ENCODE measurements around the gene MECR. TPM values are rescaled to one million over a fixed set of nuclear protein-coding genes. Genes with fewer than 3 reads are reported as not detected.

MECR gene
- total RNA-seq, 2 donors from 2014 or later: 14.3 to 20.6 TPM

- ATAC-seq (no peak), DNase-seq (no peak)
These were observed 26.5 kb upstream of the MECR start for GRCh38 chr1:29256979-29257804.

DNA sequence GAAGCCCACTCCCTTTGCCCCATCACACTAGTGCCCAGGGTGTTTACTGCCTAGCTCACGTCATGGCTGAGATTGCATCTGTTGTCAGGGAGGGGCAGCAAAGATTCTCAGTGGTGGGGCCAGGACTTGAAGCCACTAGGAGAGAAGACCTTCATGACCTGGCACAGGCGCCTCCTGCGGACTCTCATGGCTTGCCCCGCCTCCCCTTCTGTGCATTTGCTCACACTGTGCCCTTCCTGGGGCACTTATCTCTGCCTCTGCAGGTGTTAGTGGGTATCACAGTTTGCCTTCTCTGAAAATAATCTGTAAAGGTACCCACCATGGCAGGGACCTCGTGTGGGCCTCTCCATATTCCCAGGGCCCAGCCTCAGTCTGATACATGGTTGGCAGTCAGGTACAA is 25.7 kb upstream of the MECR start:
- peak; percentile 44 for ATAC-seq
- DNase-seq: no peak
- intact Hi-C loops (cut with DNase I, micrococcal nuclease): no loop called here

More at GRCh38 chr1:29256979-29257804, 26.5 kb upstream of the MECR start:
- intact Hi-C loops (cut with DNase I, micrococcal nuclease): no loop called here

DNA sequence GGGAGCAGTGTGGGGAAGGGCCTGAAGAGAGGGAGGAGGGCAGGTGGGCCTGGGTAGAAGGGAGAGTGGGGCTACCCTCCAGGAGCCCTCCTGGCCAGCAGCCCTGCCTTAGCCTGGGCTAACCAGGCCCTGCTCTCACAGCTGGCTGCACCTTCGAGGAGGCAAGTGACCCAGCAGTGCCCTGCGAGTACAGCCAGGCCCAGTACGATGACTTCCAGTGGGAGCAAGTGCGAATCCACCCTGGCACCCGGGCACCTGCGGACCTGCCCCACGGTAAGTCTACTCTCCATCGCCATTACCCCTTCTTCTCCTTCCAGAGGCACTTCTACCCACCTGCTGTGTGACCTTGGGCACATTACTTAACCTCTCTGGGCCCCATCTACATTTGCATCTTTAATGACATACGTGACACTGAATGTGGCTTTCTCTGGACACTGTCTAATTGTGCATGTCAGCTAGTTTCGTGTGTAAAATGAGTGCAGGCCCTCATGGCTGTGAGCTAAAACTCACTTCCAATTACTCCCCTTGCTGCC is 24.5 kb upstream of the MECR start:
- intact Hi-C loops (cut with DNase I, micrococcal nuclease): no loop called here
- DNase-seq: no peak
- ATAC-seq: no peak

DNA sequence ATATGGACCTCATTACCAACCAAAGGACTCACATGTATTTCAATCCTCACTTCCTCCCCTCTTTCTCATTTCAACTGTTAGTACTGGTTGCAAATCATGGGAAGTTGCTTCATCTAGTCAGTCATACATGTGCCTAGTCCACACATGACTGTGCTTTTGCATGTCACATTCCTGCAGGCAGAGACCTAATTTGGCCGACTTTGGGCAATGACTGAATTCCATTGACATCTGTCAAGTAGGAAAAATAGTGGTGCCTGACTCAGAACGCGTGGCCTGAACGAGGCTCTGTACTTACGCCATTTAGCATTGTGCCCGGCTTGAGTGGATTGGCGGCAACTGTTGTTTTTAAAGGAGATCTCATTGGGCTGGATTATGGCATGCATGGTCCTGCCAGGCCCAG is 23.6 kb upstream of the MECR start:
- ATAC-seq (no peak), DNase-seq (no peak)
- intact Hi-C loops (cut with DNase I, micrococcal nuclease): no loop called here

GRCh38 chr1:29253180-29253579 is 22.4 kb upstream of the MECR start:
- no peak for DNase-seq
- intact Hi-C loops (cut with DNase I, micrococcal nuclease): no loop called here
- no peak for ATAC-seq

DNA sequence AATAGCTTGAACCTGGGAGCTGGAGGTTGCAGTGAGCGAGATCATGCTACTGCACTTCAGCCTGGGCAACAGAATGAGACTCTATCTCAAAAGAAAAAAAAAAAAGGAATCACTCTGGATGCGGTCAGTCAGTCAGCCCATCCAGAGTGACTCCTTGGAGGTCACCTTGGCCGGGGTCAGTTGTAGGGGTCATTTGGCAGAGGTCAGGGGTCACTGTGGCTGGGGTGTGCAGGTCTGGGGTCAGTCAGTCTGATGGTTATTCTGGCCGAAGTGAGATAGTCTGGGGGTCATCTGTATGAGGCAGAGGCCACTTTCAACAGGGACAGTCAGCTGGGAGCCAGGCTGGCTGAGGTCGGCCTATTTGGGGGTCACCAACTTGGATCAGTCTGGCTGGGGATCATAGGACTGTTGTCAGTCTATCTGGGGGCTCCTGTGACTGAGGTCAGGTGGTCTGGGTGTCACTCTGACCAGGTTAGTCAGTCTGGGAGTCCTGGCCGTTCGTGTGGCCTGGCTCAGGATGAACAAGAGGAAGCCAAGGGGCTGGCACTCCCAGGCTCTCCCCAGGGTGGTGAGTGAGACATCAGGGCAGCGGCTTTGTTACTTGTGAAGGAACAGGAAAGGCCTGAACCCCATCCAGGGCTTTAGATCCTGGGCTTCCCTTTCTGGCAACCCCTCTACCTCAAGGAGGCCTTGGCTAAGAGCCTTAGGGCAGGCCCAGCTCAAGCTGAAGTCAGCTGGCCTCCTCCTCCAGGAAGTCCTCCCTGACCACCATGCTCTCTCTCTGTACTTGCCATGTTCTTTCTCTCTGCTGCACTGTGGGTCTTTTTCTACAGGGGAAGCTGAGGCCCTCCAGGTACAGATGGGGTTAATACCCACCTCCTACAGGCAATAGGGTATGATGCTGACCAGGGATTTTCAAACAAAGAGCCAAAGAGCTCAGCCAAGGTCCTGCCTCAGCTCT is 20.7 kb upstream of the MECR start:
- intact Hi-C loops (cut with DNase I, micrococcal nuclease): no loop called here
- ATAC-seq (no peak), DNase-seq (no peak)

- intact Hi-C loops (cut with DNase I, micrococcal nuclease): no loop called here
- DNase-seq (no peak), ATAC-seq (no peak)
These were observed 19.3 kb upstream of the MECR start for GRCh38 chr1:29249951-29250581.

- DNase-seq: no peak
- intact Hi-C loops (cut with DNase I, micrococcal nuclease): no loop called here
- ATAC-seq: no peak
These were observed 18.5 kb upstream of the MECR start for GRCh38 chr1:29249170-29249691.

DNA sequence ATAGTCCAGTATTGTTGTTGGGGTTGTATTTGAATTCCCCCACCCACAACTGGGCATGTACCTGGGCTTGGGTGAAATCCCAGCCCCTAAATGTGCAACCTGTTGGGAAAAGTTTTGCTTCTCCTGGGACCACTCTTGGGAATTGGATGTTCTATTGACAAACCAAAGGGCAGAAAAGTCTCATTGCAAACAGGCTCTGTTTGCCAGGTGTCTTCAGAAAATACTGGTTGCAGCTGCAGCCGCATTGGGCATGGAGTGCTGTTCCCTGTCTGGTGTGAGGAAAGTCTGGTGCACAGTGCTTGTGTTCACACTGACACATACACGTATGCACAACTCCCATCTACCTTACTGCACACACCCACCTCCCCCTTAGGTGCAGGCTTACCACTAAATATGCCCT is 17.7 kb upstream of the MECR start:
- ATAC-seq (no peak), DNase-seq (no peak)
- intact Hi-C loops (cut with DNase I, micrococcal nuclease): no loop called here

GRCh38 chr1:29247571-29248273 is 17.0 kb upstream of the MECR start:
- intact Hi-C loops (cut with DNase I, micrococcal nuclease): no loop called here
- DNase-seq (no peak), ATAC-seq (no peak)

GRCh38 chr1:29247044-29247443 is 16.3 kb upstream of the MECR start:
- no peak for ATAC-seq
- no peak for DNase-seq
- intact Hi-C loops (cut with DNase I, micrococcal nuclease): no loop called here

DNA sequence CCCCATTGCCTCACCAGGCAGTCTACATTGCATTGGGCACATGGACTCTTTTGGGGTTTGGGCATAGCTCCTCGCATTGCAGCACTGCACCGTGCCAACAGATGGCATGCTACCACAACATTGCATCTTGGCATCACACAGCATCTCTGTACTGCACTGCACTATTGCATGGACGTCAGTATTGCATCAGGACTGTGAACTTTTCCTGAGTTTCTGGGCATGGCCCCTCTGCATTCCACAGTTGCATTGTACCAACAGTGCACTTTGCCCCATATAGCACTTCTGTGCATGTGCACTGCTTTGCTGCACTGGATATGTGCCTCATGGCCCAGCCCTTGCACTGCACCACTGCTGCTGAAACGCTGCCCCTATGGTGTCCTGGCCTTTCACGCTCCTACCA is 15.1 kb upstream of the MECR start:
- intact Hi-C loops (cut with DNase I, micrococcal nuclease): no loop called here
- DNase-seq: peak in 1 of 2 donors; percentile 48
- ATAC-seq: peak; percentile 91

GRCh38 chr1:29245261-29245660 is 14.5 kb upstream of the MECR start:
- DNase-seq: no peak
- ATAC-seq: no peak
- intact Hi-C loops (cut with DNase I, micrococcal nuclease): no loop called here

GRCh38 chr1:29243871-29244200 is 13.1 kb upstream of the MECR start:
- ATAC-seq (no peak), DNase-seq (no peak)
- intact Hi-C loops (cut with DNase I, micrococcal nuclease): no loop called here

DNA sequence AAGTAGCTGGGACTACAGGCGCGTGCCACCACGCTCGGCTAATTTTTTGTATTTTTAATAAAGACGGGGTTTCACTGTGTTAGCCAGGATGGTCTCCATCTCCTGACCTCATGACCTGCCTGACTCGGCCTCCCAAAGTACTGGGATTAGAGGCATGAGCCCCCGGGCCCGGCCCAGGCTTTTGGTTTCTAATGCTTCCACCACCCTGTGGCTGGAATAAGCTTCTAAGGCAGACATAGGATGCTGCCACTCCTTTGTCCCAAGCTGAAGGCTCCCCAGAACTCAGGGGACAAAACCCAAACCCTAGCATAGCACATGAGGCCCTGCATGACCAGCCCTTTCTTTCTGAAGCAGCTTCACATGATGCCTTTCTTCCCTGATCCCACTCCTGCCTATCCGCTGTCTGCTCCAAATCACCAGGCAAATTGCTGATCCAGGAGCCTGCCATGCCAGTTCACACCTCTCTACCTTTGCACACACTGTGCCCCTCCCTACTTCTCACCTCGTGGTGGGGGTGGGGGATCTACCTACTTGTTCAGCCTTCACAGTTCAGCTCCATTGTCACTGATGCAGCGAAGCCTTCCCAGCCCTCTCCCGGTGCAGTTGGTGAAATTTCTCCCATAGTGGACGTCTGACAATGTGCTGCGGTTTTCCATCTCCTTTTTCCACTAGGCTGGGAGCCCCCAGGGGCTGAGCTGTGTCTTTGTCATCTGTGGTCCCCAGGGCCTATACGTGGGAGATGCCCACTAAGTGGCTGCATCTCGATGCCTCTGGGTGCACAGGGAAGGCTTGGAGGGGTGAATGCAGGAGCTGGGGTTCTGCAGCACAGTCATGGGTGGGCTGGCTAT is 12.5 kb upstream of the MECR start:
- DNase-seq (no peak), ATAC-seq (no peak)
- intact Hi-C loops (cut with DNase I, micrococcal nuclease): no loop called here

- intact Hi-C loops (cut with DNase I, micrococcal nuclease): no loop called here
- DNase-seq (no peak), ATAC-seq (no peak)
These were observed 10.3 kb upstream of the MECR start for GRCh38 chr1:29240986-29241385.

DNA sequence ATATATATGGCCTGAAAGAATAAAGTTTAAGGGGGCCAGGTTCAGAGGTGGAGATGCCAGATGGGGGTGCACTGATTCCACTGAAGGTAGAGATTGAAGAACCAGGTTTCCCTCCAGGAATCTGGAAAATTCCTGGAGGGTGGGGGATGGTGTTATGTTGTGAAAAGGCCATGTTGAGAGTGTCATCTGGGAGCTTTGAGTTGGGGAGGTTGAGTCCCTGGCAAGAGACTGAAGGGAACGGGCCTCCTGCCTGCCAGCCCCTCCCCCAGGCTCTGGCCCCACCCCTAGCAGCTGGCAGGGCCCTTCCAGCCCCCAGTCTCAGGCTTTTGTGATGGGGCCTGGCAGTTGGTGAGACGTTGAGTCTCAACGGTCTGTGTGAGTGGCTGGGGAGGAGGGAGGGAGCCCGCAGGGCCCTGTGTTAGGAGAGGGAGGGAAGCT is 9.7 kb upstream of the MECR start:
- no peak for ATAC-seq
- intact Hi-C loops (cut with DNase I, micrococcal nuclease): no loop called here
- DNase-seq: no peak

GRCh38 chr1:29239142-29239541 is 8.4 kb upstream of the MECR start:
- ATAC-seq (no peak), DNase-seq (no peak)
- intact Hi-C loops (cut with DNase I, micrococcal nuclease): loop anchor here (10.0 kb wide), 4 partner anchors 846 to 1476 kb away; no protein-coding TSS in a partner anchor

Data from left colon (tissue), 2 donors.